Hematopoietic multipotent progenitor cell treated with erythropoietin and hydrocortisone succinate and interleukin-3 and kit ligand, for 17 days (in vitro differentiated cells): ENCODE results near the gene FBXO15.
A peak's percentile ranks its signal among the peaks of the same experiment; 100 is the strongest.

ENCODE experiments used
- DNase-seq: peaks from one replicate; pipeline ENCODE4 v3.0.0-alpha.2; 2015; ENCODE audit warnings: low spot score

FBXO15 gene, protein sequence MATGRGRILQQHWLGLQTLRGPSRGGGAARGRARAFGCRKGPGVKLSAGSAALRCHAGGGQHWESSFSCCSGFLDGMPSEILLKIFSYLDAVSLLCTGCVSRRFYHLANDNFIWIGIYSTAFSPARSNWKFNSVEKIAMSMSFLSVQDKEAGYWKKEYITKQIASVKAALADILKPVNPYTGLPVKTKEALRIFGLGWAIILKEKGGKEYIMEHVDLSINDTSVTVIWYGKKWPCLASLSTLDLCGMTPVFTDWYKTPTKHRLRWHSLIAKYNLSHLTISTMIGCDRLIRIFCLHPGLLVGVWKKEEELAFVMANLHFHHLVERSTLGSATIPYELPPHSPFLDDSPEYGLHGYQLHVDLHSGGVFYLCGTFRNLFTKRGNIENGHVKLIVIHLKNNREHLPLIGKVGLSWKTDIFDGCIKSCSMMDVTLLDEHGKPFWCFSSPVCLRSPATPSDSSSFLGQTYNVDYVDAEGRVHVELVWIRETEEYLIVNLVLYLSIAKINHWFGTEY

GRCh38 chr18:74147779-74148542 lies at the start of gene FBXO15, which contains the start of gene TIMM21:
FBXO15 (minus strand) TSS chr18:74147834; CDS start chr18:74147785, 49 bp downstream.
TIMM21 (plus strand) TSS chr18:74148523; CDS start chr18:74148809, 286 bp downstream.
- peak; percentile 96 for DNase-seq

- peak; percentile 84 for DNase-seq
Observed at GRCh38 chr18:74196220-74197119, 48.8 kb upstream of the FBXO15 start.

DNA sequence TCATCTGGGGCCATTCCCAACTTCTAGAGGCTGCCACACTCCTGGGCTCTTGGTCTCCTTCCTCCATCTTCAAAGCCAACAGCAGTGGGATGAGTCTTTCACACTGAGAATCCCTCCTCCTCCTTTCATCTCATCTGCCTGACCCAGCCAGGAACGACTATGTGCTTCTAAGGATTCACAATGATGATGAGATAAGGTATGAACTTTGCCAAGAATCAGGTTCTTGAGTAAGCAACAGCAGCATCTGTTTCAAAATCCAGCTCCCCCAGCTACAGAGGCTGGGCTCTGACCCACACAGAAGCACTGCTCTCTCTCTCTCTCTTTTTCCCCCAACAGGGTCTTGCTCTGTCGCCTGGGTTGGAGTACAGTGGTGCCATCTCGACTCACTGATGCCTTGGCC lies 47.1 kb upstream of the FBXO15 start:
- no peak for DNase-seq

DNA sequence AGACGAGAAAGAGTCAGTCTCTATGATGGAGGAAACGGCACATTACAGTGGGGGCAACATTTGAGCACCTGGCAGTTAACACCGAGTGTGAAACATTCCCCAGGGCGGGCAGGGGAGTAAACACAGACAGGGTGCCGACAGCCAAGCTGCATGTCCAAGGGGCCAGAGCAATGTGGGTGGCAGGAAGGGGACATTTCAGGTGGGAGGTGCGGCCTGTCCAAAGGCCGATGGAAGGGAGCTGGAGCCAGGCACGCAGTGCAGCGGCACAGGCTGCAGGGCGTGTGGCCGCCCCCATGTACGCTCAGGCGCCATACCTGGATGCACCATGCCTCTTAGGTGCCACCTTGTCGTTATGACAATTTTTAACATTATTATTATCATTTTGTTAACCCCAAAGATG lies 43.9 kb upstream of the FBXO15 start:
- DNase-seq, result no peak

- no peak for DNase-seq
Observed at GRCh38 chr18:74190086-74190485, 42.5 kb upstream of the FBXO15 start.

DNA sequence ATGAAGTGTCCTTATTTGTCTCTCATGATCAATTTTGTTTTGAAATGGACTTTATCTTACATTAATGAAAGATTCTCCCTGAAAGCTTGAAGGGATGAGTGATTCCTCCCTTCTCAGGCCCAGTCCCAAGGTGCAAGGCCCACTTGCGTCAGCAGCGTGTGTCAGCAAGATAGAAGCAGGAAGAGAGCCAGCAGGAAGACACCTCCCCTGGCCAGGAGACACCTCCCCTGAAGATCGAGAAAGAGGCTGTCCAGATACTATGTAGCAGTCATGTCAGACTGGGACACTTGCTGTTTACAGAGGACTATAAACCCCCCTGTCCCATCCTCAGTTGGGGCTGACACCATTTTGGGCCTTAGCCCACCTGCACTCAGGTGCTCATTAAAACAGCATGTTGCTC lies 39.0 kb upstream of the FBXO15 start:
- peak; percentile 33 for DNase-seq

DNA sequence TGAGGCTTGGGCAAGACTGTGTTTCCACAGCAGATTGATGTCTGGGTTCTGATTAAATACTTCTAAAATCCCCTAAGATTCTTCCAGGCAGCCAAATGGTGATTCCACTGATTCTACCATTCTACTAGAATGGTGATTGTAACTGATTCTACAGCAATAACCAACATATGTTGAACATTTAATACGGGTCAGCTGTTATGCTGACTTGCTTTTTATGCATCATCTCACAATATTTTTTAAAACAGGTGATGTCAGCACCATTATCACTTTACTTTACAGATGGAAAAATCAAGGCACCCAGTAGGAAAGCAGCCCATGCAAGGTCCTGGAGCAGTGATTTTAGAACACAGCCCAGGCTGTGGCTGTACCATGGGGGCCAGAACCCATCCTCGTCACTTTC lies 38.2 kb upstream of the FBXO15 start:
- DNase-seq, result no peak

DNA sequence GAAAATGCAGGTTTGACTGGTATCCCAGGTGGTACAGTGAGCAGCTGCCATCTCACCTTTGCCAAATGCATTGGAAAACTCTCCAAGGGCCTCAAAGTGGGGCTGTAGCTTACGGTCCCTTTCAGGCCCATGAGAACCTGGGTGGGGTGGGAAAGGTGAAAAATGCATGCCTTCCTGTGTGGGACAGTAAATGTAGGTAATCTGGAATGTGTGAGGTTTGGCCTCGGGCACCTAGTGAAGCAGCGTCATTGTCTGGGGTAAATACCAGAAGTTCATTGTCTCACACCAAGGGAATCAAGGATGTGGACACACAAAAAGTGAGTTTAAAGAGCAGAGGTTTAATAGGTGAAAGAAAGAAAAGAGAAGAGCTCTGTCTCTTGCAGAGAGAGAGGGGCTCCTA lies 37.2 kb upstream of the FBXO15 start:
- DNase-seq, result no peak

GRCh38 chr18:74183130-74183529 lies 35.5 kb upstream of the FBXO15 start:
- DNase-seq, result no peak

GRCh38 chr18:74182335-74182734 lies 34.7 kb upstream of the FBXO15 start:
- no peak for DNase-seq

DNA sequence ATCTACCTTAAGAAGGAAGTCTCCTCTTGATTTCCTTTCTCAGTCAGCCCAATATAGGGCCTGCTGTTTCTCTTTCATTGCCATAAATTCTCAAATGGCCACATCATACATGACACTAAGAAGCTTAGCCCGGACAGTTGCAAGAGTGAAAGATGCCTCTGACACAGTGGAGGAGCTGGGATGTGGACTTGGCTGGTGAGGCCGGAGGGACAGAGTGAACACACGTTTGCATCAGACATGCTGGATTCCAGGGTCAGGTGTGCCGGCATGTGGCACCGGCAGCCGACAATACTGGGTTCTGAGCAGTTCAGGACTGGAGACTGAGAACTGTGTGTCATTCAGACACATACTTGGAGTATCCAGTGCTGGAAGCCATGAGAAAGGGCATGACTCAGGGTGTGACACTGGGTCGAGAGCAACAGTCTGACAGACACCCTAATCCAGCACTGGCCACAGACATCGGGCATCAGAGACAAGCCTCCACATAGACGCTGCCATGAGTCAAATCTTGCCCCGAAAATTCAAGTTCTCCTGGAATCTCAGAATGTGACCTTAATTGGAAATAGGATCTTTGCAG lies 32.1 kb upstream of the FBXO15 start:
- DNase-seq, result no peak

GRCh38 chr18:74178884-74179283 lies 31.2 kb upstream of the FBXO15 start:
- no peak for DNase-seq

DNA sequence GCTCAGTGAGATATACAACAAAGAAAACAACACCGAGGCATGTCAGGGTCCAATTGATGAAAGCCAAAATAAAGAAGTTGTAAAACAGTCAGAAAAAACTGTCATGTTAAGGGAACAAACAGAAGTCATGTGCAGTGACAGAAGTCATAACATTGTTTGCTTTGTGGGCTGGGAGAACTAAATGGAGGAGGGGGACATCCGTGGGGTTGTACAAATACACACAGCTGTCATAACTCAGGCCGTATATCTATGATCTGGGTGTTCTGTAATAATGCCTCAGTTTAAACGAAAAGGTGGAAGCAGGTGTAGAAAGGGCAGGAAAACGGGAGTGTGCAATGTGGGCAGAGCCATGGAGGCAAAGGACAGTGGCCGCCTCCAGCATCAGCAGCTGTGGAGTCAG lies 28.0 kb upstream of the FBXO15 start:
- DNase-seq, result no peak

DNA sequence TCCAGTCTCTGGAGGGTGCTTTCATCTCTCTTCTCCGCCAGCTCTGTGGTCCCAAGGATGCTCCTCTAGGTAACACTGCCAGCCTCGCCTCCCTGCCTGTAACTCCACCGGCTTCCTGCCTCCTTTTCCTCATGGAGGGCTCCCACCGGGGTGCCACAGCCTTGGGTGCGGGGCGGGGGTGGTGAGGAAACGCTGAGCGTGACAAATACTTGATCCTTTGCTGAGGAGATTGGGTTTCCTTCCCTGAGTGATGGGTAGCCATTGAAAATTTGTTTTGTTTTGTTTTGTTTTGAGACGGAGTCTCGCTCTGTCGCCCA lies 25.8 kb upstream of the FBXO15 start:
- no peak for DNase-seq

- DNase-seq, result no peak
Observed at GRCh38 chr18:74172697-74173433, 25.2 kb upstream of the FBXO15 start.

DNA sequence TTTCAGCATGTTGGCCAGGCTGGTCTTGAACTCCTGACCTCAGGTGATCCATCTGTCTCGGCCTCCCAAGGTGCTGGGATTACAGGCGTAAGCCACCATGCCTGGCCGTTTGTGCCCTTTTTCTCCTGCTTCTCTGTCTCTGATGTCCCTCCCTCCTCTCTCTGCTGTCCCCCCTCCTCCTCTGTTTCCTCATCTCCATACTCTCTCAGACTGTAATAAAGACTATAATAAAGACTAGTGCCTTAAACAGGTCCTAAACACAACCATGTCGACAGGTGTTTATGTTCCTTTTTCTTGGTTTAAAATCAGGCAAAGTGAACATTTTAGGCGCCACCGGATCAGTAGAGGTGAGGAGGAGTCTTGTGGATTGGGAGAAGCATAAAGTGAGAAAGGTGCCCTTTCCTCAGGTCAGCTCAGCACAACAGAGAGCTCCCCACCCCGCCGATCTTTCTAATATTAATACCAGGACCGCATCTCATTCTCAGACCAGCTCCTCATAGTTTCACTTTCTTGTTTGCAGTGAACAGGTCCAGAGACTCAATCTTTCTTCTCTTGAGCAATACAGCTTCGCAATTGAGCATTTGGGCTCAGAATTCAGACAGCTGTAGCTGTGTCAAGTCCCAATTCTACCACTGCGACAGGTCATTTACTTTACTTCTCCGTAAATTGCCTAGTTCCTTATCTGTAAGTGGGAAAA lies 24.4 kb upstream of the FBXO15 start:
- DNase-seq, result no peak

DNA sequence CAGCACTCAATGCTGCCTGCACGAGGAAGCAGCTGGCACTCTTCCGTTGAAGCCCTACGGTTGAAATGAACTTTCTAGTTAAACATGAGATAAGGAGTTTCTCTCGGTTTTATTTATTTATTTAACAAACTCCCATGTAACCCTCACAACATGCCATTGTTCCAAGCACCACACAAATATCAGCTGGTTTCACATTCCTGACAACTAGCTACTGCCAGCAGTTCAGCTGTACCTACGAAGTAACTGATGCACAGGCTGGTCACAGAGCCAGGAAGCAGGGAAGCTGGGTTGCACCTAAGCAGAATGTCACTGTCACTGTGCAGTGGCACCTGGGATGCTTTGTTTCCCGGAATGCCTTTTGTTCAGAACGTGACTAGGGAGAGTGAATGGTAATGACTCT lies 18.8 kb upstream of the FBXO15 start:
- DNase-seq, result no peak

GRCh38 chr18:74163019-74163660 lies 15.5 kb upstream of the FBXO15 start:
- DNase-seq, result no peak

DNA sequence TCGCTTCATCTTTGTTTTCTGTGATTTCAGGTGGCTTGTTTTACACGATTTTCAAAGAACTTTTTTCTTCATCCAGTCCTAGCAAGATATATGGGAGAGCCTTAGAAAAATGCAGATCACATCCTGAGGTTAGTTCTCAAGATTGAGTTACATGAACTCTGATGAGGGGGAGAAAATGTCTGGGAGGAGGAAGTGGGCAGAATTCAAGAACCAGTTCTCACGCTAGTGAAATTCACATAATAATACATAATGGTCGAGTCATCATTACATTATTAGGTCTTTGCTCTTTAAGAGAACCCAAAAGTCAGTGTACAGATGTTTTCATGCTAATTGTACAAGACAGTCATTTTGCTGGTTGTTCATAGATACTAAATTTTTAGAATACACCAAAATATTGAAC lies 7.6 kb upstream of the FBXO15 start:
- DNase-seq, result no peak

DNA sequence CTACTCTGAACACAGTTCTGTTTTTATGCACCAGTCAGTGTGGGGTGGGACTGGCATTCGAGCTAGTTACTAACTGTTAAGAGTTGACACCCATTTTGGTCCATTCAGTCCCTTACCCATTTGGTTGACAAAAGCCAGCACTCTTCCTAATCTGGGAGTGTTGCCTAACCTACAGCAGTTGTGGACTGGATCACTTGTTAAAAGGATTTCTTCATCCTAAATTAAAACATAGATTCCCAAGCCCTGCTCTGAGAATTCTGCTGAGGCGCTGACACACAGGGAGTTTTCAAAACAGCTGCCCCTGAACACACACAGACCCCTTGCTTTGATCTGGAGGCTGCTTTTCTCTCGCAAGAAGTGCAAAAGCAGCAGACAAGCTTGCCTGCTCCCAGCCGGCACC lies 7.1 kb upstream of the FBXO15 start:
- no peak for DNase-seq
